Gastrocnemius medialis (tissue), 4 donors: ENCODE measurements around the gene SLC22A5. TPM values are rescaled to one million over a fixed set of nuclear protein-coding genes. Genes with fewer than 3 reads are reported as not detected.

Experiments
- ATAC-seq, 2 donors: fragments of 150-250 bp; one replicate each; pipeline ENCODE4 v1.9.1; 2016
- DNase-seq, 2 donors: peaks; one replicate each; pipeline ENCODE4 v3.0.0-alpha.2; 2019
- H3K27ac ChIP-seq, 4 donors: fragments of 200-600 bp; sonication (generic); 1 replicate in 1 of 4; 2 replicates in 3 of 4; pipeline ENCODE4 v1.5.1; 2016 to 2018; ENCODE audit warnings: mild to moderate bottlenecking in 2 of 4, moderate library complexity in 1 of 4
- H3K27me3 ChIP-seq, 3 donors: fragments of 200-600 bp; sonication (generic) in 2 of 3; 1 replicate in 1 of 3; 2 replicates in 2 of 3; pipeline versions ENCODE4 v1.5.1 to v1.6.0; 2016 to 2019; ENCODE audit warnings: mild to moderate bottlenecking in 1 of 3, moderate library complexity in 1 of 3
- H3K36me3 ChIP-seq, 2 donors: fragments of 200-600 bp; sonication (generic) in 1 of 2; one replicate each; pipeline ENCODE4 v1.5.1; 2017 to 2018
- H3K4me1 ChIP-seq, 2 donors: fragments of 200-600 bp; sonication (generic) in 1 of 2; one replicate each; pipeline ENCODE4 v1.5.1; 2016 to 2017; ENCODE audit warnings: mild to moderate bottlenecking in 2 of 2
- H3K4me3 ChIP-seq, 4 donors: fragments of 200-600 bp; sonication (generic) in 3 of 4; 1 replicate in 1 of 4; 2 replicates in 3 of 4; pipeline ENCODE4 v1.5.1; 2016 to 2019; ENCODE audit warnings: mild to moderate bottlenecking in 2 of 4
- H3K9me3 ChIP-seq, 3 donors: fragments of 200-600 bp; sonication (generic) in 2 of 3; 1 replicate in 1 of 3; 2 replicates in 2 of 3; pipeline ENCODE4 v1.5.1; 2016 to 2019
- CTCF ChIP-seq, 5 experiments: fragments of 450-650 bp in 3 of 5; fragments of 200-600 bp in 2 of 5; sonication (generic) in 2 of 5; IDR thresholded peaks in 4 of 5; conservative IDR thresholded peaks in 1 of 5; 1 replicate in 4 of 5; 2 replicates in 1 of 5; pipeline ENCODE4 v1.5.1; 2016 to 2019; ENCODE audit warnings: antibody characterized with exemption in 5 of 5, mild to moderate bottlenecking in 3 of 5, moderate library complexity in 3 of 5
- POLR2A ChIP-seq, 2 donors: fragments of 450-650 bp; IDR thresholded peaks; one replicate each; pipeline ENCODE4 v1.6.1; 2017; ENCODE audit warnings: antibody characterized with exemption in 2 of 2, mild to moderate bottlenecking in 2 of 2, moderate library complexity in 2 of 2
- in situ Hi-C, 4 donors: fragments of 200-750 bp; cut with MboI; loops; one replicate each; pipeline versions ENCODE4 v1.15.0 to v1.8.0; 2017; ENCODE audit warnings: low sequenced_read_pairs in 4 of 4
- intact Hi-C: fragments of 100-400 bp; cut with DNase I; formaldehyde crosslinking; loops from one replicate; pipeline ENCODE4 v1.15.1; 2023; ENCODE audit warnings: low total_unique reads
- total RNA-seq, 4 donors: library from RNA; depleted of rRNA; stranded (reverse); fragments of >200 nt; gene quantifications; one replicate each; pipeline versions ENCODE4 v1.1.0 to v1.2.3, GENCODE V29; 2016

The SLC22A5 gene
- total RNA-seq, 4 donors from 2014 or later: 56.2 to 116 (median 79.2) TPM

- in situ Hi-C loops (no loop called here), intact Hi-C loops (no loop called here)
Observed at GRCh38 chr5:132339502-132339901, 30.0 kb upstream of the SLC22A5 start.

GRCh38 chr5:132342291-132343180, 27.0 kb upstream of the SLC22A5 start:
- Histone ChIP-seq H3K4me1 (peaks cover 21 to 25% of the 10 kb centered on the region in 2 donors), H3K27ac (peak overlapping the region; percentile 18 to 72 (median 54)), H3K36me3 (no peaks in the 10 kb centered on the region), H3K27me3 (no peaks in the 10 kb centered on the region), H3K9me3 (no peaks in the 10 kb centered on the region), H3K4me3 (no peak overlapping the region)
- DNase-seq (no peak), ATAC-seq (peak in 1 of 2 donors; percentile 56)
- in situ Hi-C loops (no loop called here), intact Hi-C loops (no loop called here)
- no peak for TF ChIP-seq POLR2A (IDR thresholded peaks at IDR 0.05)
- no peak for TF ChIP-seq CTCF (IDR thresholded peaks at IDR 0.05 in 4 of 5, conservative IDR thresholded peaks at IDR 0.05 in 1 of 5)

More at GRCh38 chr5:132339502-132339901, 30.0 kb upstream of the SLC22A5 start:
- no peaks in the 10 kb centered on the region for H3K9me3 ChIP-seq
- H3K4me3 ChIP-seq: no peak overlapping the region
- H3K36me3 ChIP-seq: peaks cover 0 to 11% of the 10 kb centered on the region in 2 donors
- ATAC-seq: no peak
- TF ChIP-seq CTCF (IDR thresholded peaks at IDR 0.05 in 4 of 5, conservative IDR thresholded peaks at IDR 0.05 in 1 of 5) (no peak), POLR2A (IDR thresholded peaks at IDR 0.05) (no peak)
- DNase-seq: no peak
- H3K27ac ChIP-seq: no peak overlapping the region
- no peaks in the 10 kb centered on the region for H3K27me3 ChIP-seq
- peaks cover 14 to 19% of the 10 kb centered on the region in 2 donors for H3K4me1 ChIP-seq

GRCh38 chr5:132344775-132345514, 24.6 kb upstream of the SLC22A5 start:
- peak overlapping the region in 1 of 4 donors; percentile 0 for H3K4me3 ChIP-seq
- in situ Hi-C loops (no loop called here), intact Hi-C loops (no loop called here)
- ATAC-seq (peak in 1 of 2 donors; percentile 44), DNase-seq (no peak)
- TF ChIP-seq POLR2A (IDR thresholded peaks at IDR 0.05) (no peak), CTCF (IDR thresholded peaks at IDR 0.05 in 4 of 5, conservative IDR thresholded peaks at IDR 0.05 in 1 of 5) (no peak)
- no peaks in the 10 kb centered on the region for H3K9me3 ChIP-seq
- peaks cover 0 to 13% of the 10 kb centered on the region in 2 donors for H3K36me3 ChIP-seq
- H3K27ac ChIP-seq: peak overlapping the region in 3 of 4 donors; percentile 22 to 72 (median 41)
- peaks cover 21 to 25% of the 10 kb centered on the region in 2 donors for H3K4me1 ChIP-seq
- H3K27me3 ChIP-seq: no peaks in the 10 kb centered on the region

- H3K27me3 ChIP-seq: no peaks in the 10 kb centered on the region
- DNase-seq (no peak), ATAC-seq (no peak)
- no peak for TF ChIP-seq CTCF (IDR thresholded peaks at IDR 0.05 in 4 of 5, conservative IDR thresholded peaks at IDR 0.05 in 1 of 5)
- TF ChIP-seq POLR2A (IDR thresholded peaks at IDR 0.05): no peak
- intact Hi-C loops (no loop called here), in situ Hi-C loops (no loop called here)
- peaks cover 5 to 14% of the 10 kb centered on the region in 2 donors for H3K4me1 ChIP-seq
- H3K4me3 ChIP-seq: no peak overlapping the region
- H3K27ac ChIP-seq: peak overlapping the region in 3 of 4 donors; percentile 18 to 39 (median 29)
- H3K36me3 ChIP-seq: peaks cover 0 to 20% of the 10 kb centered on the region in 2 donors
- H3K9me3 ChIP-seq: no peaks in the 10 kb centered on the region
Observed at GRCh38 chr5:132353486-132353995, 16.0 kb upstream of the SLC22A5 start.
